Measurements from ENCODE around the gene SND1. TPM values are rescaled to one million over a fixed set of nuclear protein-coding genes. Genes with fewer than 3 reads are reported as not detected.

SND1 gene
- total RNA-seq, 4 donors from 2014 or later: 84.2 to 98.8 (median 93.4) TPM

GRCh38 chr7:128094686-128095085 is 442.7 kb downstream of the SND1 start:
- Histone ChIP-seq H3K4me3 (no peak overlapping the region), H3K4me1 (no peaks in the 10 kb centered on the region), H3K27me3 (no peaks in the 10 kb centered on the region), H3K36me3 (peaks cover 0 to 67% (median 5%) of the 10 kb centered on the region in 3 donors), H3K9me3 (no peaks in the 10 kb centered on the region), H3K27ac (no peak overlapping the region)
- no peak for DNase-seq
- TF ChIP-seq CTCF (IDR thresholded peaks at IDR 0.05) (no peak), POLR2A (IDR thresholded peaks at IDR 0.05) (no peak)
- WGBS, 2 donors: 89 to 93% methylated on average over 7 of the region's 8 CpGs
- intact Hi-C loops (cut with DNase I): no loop called here

GRCh38 chr7:128097211-128097731 is 445.3 kb downstream of the SND1 start:
- H3K27me3 ChIP-seq: peaks cover 0 to 3% (median 0%) of the 10 kb centered on the region in 4 donors
- peaks cover 0 to 42% (median 0%) of the 10 kb centered on the region in 3 donors for H3K36me3 ChIP-seq
- no peak for DNase-seq
- 82 to 83% methylated on average over 2 to 3 of the region's 7 CpGs for WGBS, 2 donors
- TF ChIP-seq CTCF (IDR thresholded peaks at IDR 0.05) (no peak), POLR2A (IDR thresholded peaks at IDR 0.05) (no peak)
- no peak overlapping the region for H3K4me3 ChIP-seq
- no peaks in the 10 kb centered on the region for H3K9me3 ChIP-seq
- intact Hi-C loops (cut with DNase I): no loop called here
- no peaks in the 10 kb centered on the region for H3K4me1 ChIP-seq
- no peak overlapping the region for H3K27ac ChIP-seq

- TF ChIP-seq POLR2A (IDR thresholded peaks at IDR 0.05) (no peak), CTCF (IDR thresholded peaks at IDR 0.05) (no peak)
- no peak for DNase-seq
- Histone ChIP-seq H3K27me3 (peaks cover 0 to 15% (median 3%) of the 10 kb centered on the region in 4 donors), H3K36me3 (peaks cover 0 to 28% (median 0%) of the 10 kb centered on the region in 3 donors), H3K9me3 (no peaks in the 10 kb centered on the region), H3K27ac (no peak overlapping the region), H3K4me1 (peaks cover 0 to 5% (median 2%) of the 10 kb centered on the region in 3 donors), H3K4me3 (no peak overlapping the region)
- WGBS, 2 donors: 89 to 95% methylated on average over 5 of the region's 5 CpGs
- intact Hi-C loops (cut with DNase I): no loop called here
Observed at GRCh38 chr7:128098629-128099028, 446.6 kb downstream of the SND1 start.

- no peak overlapping the region for H3K4me3 ChIP-seq
- TF ChIP-seq POLR2A (IDR thresholded peaks at IDR 0.05): no peak
- TF ChIP-seq CTCF (IDR thresholded peaks at IDR 0.05): no peak
- 72 to 81% methylated on average over 4 to 5 of the region's 5 CpGs for WGBS, 2 donors
- peaks cover 0 to 11% (median 8%) of the 10 kb centered on the region in 3 donors for H3K4me1 ChIP-seq
- H3K36me3 ChIP-seq: peaks cover 0 to 22% (median 0%) of the 10 kb centered on the region in 3 donors
- DNase-seq: no peak
- peaks cover 0 to 21% (median 5%) of the 10 kb centered on the region in 4 donors for H3K27me3 ChIP-seq
- intact Hi-C loops (cut with DNase I): no loop called here
- H3K27ac ChIP-seq: no peak overlapping the region
- H3K9me3 ChIP-seq: no peaks in the 10 kb centered on the region
Observed at GRCh38 chr7:128099204-128099671, 447.2 kb downstream of the SND1 start.

GRCh38 chr7:128100225-128100948 is 448.4 kb downstream of the SND1 start:
- H3K9me3 ChIP-seq: no peaks in the 10 kb centered on the region
- intact Hi-C loops (cut with DNase I): no loop called here
- WGBS, 2 donors: 90% methylated on average over 2 of the region's 3 CpGs; no CpG with 5 or more reads in 1 of the 2 donors
- DNase-seq: no peak
- peaks cover 0 to 15% (median 12%) of the 10 kb centered on the region in 3 donors for H3K4me1 ChIP-seq
- no peak overlapping the region for H3K4me3 ChIP-seq
- no peak overlapping the region for H3K27ac ChIP-seq
- peaks cover 0 to 31% (median 5%) of the 10 kb centered on the region in 4 donors for H3K27me3 ChIP-seq
- TF ChIP-seq POLR2A (IDR thresholded peaks at IDR 0.05): no peak
- no peak for TF ChIP-seq CTCF (IDR thresholded peaks at IDR 0.05)
- peaks cover 0 to 10% (median 0%) of the 10 kb centered on the region in 3 donors for H3K36me3 ChIP-seq

Data from esophagus squamous epithelium (tissue), 5 donors.